Kidney tubule cell (primary cell): Measurements from ENCODE around the gene CARTPT.

Experiments used
- DNase-seq: peaks from one replicate; pipeline ENCODE4 v3.0.0-alpha.2; 2018; ENCODE audit warnings: low spot score

The CARTPT gene

GRCh38 chr5:71719063-71719964 is at the start of gene CARTPT:
Gene CARTPT, plus strand, starts transcription at chr5:71719275. Its CDS starts 19 bp downstream, at chr5:71719294.
- DNase-seq = no peak

- no peak for DNase-seq
Measured at GRCh38 chr5:71677977-71678376, 41.1 kb upstream of the CARTPT start.

- DNase-seq = no peak
Measured at GRCh38 chr5:71679714-71680113, 39.4 kb upstream of the CARTPT start.

- DNase-seq = no peak
Measured at GRCh38 chr5:71680510-71680909, 38.6 kb upstream of the CARTPT start.

GRCh38 chr5:71681296-71681695 is 37.8 kb upstream of the CARTPT start:
- DNase-seq = peak; percentile 79

- no peak for DNase-seq
Measured at GRCh38 chr5:71684309-71684708, 34.8 kb upstream of the CARTPT start.

GRCh38 chr5:71693828-71694427 is 25.1 kb upstream of the CARTPT start:
- DNase-seq = no peak

GRCh38 chr5:71695071-71695470 is 24.0 kb upstream of the CARTPT start:
- DNase-seq = no peak

- DNase-seq = no peak
Measured at GRCh38 chr5:71695595-71695994, 23.5 kb upstream of the CARTPT start.

- DNase-seq = peak; percentile 17
Measured at GRCh38 chr5:71697967-71698366, 21.1 kb upstream of the CARTPT start.

- peak; percentile 39 for DNase-seq
Measured at GRCh38 chr5:71699233-71699632, 19.8 kb upstream of the CARTPT start.

GRCh38 chr5:71699751-71700150 is 19.3 kb upstream of the CARTPT start:
- DNase-seq = no peak

- DNase-seq = no peak
Measured at GRCh38 chr5:71700803-71701202, 18.3 kb upstream of the CARTPT start.

GRCh38 chr5:71701407-71701806 is 17.7 kb upstream of the CARTPT start:
- DNase-seq = peak; percentile 26

GRCh38 chr5:71703941-71704340 is 15.1 kb upstream of the CARTPT start:
- DNase-seq = no peak

GRCh38 chr5:71705421-71705820 is 13.7 kb upstream of the CARTPT start:
- no peak for DNase-seq

- DNase-seq = no peak
Measured at GRCh38 chr5:71706906-71707305, 12.2 kb upstream of the CARTPT start.

GRCh38 chr5:71711610-71712009 is 7.5 kb upstream of the CARTPT start:
- DNase-seq = no peak

- DNase-seq = no peak
Measured at GRCh38 chr5:71714911-71715310, 4.2 kb upstream of the CARTPT start.

- no peak for DNase-seq
Measured at GRCh38 chr5:71727978-71728377, 8.9 kb downstream of the CARTPT start.

- DNase-seq = no peak
Measured at GRCh38 chr5:71731015-71731414, 11.9 kb downstream of the CARTPT start.

- DNase-seq = no peak
Measured at GRCh38 chr5:71732011-71732410, 12.9 kb downstream of the CARTPT start.

- DNase-seq = no peak
Measured at GRCh38 chr5:71734141-71734540, 15.1 kb downstream of the CARTPT start.
